Measurements from ENCODE around the gene C9orf78. TPM values are rescaled to one million over a fixed set of nuclear protein-coding genes. Genes with fewer than 3 reads are reported as not detected.

The C9orf78 gene
- polyA plus RNA-seq, 1 donor (not counting 4 experiments of a cell fraction or from before 2014, with no cell fraction given): 66.5 TPM

DNA sequence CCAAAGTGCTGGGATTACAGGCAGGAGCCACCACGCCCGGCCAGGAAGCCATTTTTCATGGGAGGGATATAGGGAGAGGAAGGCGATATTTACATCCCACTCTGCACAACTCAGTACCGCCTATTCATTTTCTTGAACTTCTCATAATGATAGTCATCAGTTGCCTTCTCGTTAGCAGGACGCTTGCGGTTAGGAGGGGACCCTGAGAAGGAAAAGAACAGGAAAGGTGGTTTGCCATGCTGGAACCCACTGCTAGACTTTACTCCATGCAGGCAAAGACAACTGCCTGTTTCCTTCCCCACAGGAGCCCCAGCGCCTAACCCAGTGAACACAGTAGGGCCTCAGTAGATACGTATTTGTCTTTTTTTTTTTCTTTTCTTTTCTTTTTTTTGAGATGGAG lies 7.0 kb downstream of the C9orf78 start:
- no peaks in the 10 kb centered on the region for H3K27me3 ChIP-seq (ENCODE audit: control insufficient read depth, extremely low read depth, insufficient read depth, low read length)
- dilution Hi-C loops (cut with MboI; ENCODE audit: extremely low pct_ligation_motif_present, low sequenced_read_pairs): no loop called here
- FAIRE-seq (no peak), DNase-seq (ENCODE audit: low read depth, low spot score) (no peak)
- peaks cover 11 to 13% of the 10 kb centered on the region in 2 experiments for H3K36me3 ChIP-seq (ENCODE audit: control insufficient read depth in 2 of 2, extremely low read depth in 1 of 2, insufficient read depth in 2 of 2, low read length in 2 of 2)
- H3K4me3 ChIP-seq (ENCODE audit: control insufficient read depth in 2 of 3, extremely low read depth in 1 of 3, insufficient read depth in 2 of 3, low read depth in 1 of 3, low read length in 3 of 3): no peak overlapping the region
- H3K9ac ChIP-seq (ENCODE audit: control insufficient read depth, extremely low read depth, insufficient read depth, low read length): no peak overlapping the region
- TF ChIP-seq, protein P1, sequence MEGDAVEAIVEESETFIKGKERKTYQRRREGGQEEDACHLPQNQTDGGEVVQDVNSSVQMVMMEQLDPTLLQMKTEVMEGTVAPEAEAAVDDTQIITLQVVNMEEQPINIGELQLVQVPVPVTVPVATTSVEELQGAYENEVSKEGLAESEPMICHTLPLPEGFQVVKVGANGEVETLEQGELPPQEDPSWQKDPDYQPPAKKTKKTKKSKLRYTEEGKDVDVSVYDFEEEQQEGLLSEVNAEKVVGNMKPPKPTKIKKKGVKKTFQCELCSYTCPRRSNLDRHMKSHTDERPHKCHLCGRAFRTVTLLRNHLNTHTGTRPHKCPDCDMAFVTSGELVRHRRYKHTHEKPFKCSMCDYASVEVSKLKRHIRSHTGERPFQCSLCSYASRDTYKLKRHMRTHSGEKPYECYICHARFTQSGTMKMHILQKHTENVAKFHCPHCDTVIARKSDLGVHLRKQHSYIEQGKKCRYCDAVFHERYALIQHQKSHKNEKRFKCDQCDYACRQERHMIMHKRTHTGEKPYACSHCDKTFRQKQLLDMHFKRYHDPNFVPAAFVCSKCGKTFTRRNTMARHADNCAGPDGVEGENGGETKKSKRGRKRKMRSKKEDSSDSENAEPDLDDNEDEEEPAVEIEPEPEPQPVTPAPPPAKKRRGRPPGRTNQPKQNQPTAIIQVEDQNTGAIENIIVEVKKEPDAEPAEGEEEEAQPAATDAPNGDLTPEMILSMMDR (optimal IDR thresholded peaks at IDR 0.05 in 1 of 3, IDR thresholded peaks at IDR 0.05 in 1 of 3, conservative IDR thresholded peaks at IDR 0.05 in 1 of 3; ENCODE audit: extremely low read depth in 1 of 3, insufficient read depth in 2 of 3, low read length in 3 of 3): no peak
- TF ChIP-seq EZH2 (IDR thresholded peaks at IDR 0.05; ENCODE audit: low read length): no peak
- H3K4me2 ChIP-seq (ENCODE audit: control insufficient read depth, extremely low read depth, insufficient read depth, low read depth, low read length): no peak overlapping the region
- no peak overlapping the region for H3K27ac ChIP-seq (ENCODE audit: control insufficient read depth, insufficient read depth, low read length)
- no peaks in the 10 kb centered on the region for H3K9me3 ChIP-seq (ENCODE audit: control insufficient read depth, low read depth, low read length)
- H2AFZ ChIP-seq (ENCODE audit: control insufficient read depth, low read length): no peak overlapping the region
- no peaks in the 10 kb centered on the region for H3K9me1 ChIP-seq (ENCODE audit: control insufficient read depth, extremely low read depth, insufficient read depth, low read length)
- H3K79me2 ChIP-seq (ENCODE audit: control insufficient read depth, insufficient read depth, low read length): peaks cover 2% of the 10 kb centered on the region
- H3K4me1 ChIP-seq (ENCODE audit: control insufficient read depth, extremely low read depth, insufficient read depth, low read length): peaks cover under 1% of the 10 kb centered on the region
- H4K20me1 ChIP-seq (ENCODE audit: control insufficient read depth, extremely low read depth, insufficient read depth, low read length): no peaks in the 10 kb centered on the region

DNA sequence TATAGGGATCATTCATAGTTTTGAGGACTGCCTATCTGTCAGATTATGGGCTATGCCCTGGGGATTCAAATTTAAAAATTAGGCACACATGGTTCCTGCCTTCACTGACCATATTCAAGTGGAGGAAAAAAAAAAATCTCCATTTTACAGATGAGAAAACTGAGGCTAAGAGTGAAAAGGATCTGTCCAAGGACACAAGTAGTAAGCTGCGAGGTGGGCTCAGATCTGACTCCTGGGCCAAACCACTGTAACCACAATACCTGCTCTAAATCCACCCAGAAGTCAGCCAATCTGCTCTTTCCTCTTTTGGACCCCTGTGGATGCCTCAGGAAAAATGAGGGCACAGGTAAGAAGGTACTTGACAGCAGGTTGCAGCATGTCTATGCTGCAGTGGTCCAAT lies 8.3 kb downstream of the C9orf78 start:
- dilution Hi-C loops (cut with MboI; ENCODE audit: extremely low pct_ligation_motif_present, low sequenced_read_pairs): no loop called here
- no peak overlapping the region for H3K4me2 ChIP-seq (ENCODE audit: control insufficient read depth, extremely low read depth, insufficient read depth, low read depth, low read length)
- peaks cover 3% of the 10 kb centered on the region for H3K4me1 ChIP-seq (ENCODE audit: control insufficient read depth, extremely low read depth, insufficient read depth, low read length)
- no peaks in the 10 kb centered on the region for H3K27me3 ChIP-seq (ENCODE audit: control insufficient read depth, extremely low read depth, insufficient read depth, low read length)
- H3K79me2 ChIP-seq (ENCODE audit: control insufficient read depth, insufficient read depth, low read length): peaks cover 13% of the 10 kb centered on the region
- no peaks in the 10 kb centered on the region for H3K9me3 ChIP-seq (ENCODE audit: control insufficient read depth, low read depth, low read length)
- H3K9me1 ChIP-seq (ENCODE audit: control insufficient read depth, extremely low read depth, insufficient read depth, low read length): no peaks in the 10 kb centered on the region
- no peak for FAIRE-seq
- no peak overlapping the region for H3K27ac ChIP-seq (ENCODE audit: control insufficient read depth, insufficient read depth, low read length)
- H3K9ac ChIP-seq (ENCODE audit: control insufficient read depth, extremely low read depth, insufficient read depth, low read length): no peak overlapping the region
- no peak for DNase-seq (ENCODE audit: low read depth, low spot score)
- H3K4me3 ChIP-seq (ENCODE audit: control insufficient read depth in 2 of 3, extremely low read depth in 1 of 3, insufficient read depth in 2 of 3, low read depth in 1 of 3, low read length in 3 of 3): no peak overlapping the region
- H3K36me3 ChIP-seq (ENCODE audit: control insufficient read depth in 2 of 2, extremely low read depth in 1 of 2, insufficient read depth in 2 of 2, low read length in 2 of 2): peaks cover 14 to 17% of the 10 kb centered on the region in 2 experiments
- no peak overlapping the region for H2AFZ ChIP-seq (ENCODE audit: control insufficient read depth, low read length)
- no peaks in the 10 kb centered on the region for H4K20me1 ChIP-seq (ENCODE audit: control insufficient read depth, extremely low read depth, insufficient read depth, low read length)
- TF ChIP-seq EZH2 (IDR thresholded peaks at IDR 0.05; ENCODE audit: low read length): no peak
- TF ChIP-seq, protein P1 (optimal IDR thresholded peaks at IDR 0.05 in 1 of 3, IDR thresholded peaks at IDR 0.05 in 1 of 3, conservative IDR thresholded peaks at IDR 0.05 in 1 of 3; ENCODE audit: extremely low read depth in 1 of 3, insufficient read depth in 2 of 3, low read length in 3 of 3): no peak
